ENCODE results near the gene SEMA4D.

GRCh38 chr9:89367726-89368437 lies 130.0 kb downstream of the SEMA4D start:
- TF ChIP-seq POLR2AphosphoS5 (IDR thresholded peaks at IDR 0.05; ENCODE audit: control insufficient read depth, insufficient read depth, low read depth, low read length) (no peak), ZNF12 (CRISPR knock-in tag; IDR thresholded peaks at IDR 0.05) (no peak), KHSRP (IDR thresholded peaks at IDR 0.05) (no peak), RAD21 (CRISPR knock-in tag; conservative IDR thresholded peaks at IDR 0.05 in 1 of 2, IDR thresholded peaks at IDR 0.05 in 1 of 2) (no peak), PHF21A (IDR thresholded peaks at IDR 0.05; ENCODE audit: borderline replicate concordance, low read depth) (no peak), MXI1 (IDR thresholded peaks at IDR 0.05; ENCODE audit: low read depth, low read length) (no peak), GTF2E2 (tag; IDR thresholded peaks at IDR 0.05) (no peak)

Data from K562 (cell line).